Aorta (tissue), 5 donors: ENCODE data around the gene PRRX2. TPM values are rescaled to one million over a fixed set of nuclear protein-coding genes. Genes with fewer than 3 reads are reported as not detected.
A peak's percentile ranks its signal among the peaks of the same experiment; 100 is the strongest.

Experiments
- ATAC-seq: fragments of 200-7000 bp; cut with Tn5 transposase; one replicate; pipeline ENCODE4 v1.9.1; 2022; ENCODE audit warnings: moderate library complexity; ENCODE audit not compliant: low FRiP score
- DNase-seq, 2 donors: peaks; one replicate each; pipeline ENCODE4 v3.0.0-alpha.2; 2020
- H3K27ac ChIP-seq, 2 donors: one replicate each; pipeline ENCODE4 v1.5.1; 2013; ENCODE audit warnings: low read length in 2 of 2, mild to moderate bottlenecking in 2 of 2, moderate library complexity in 2 of 2, control low read depth in 1 of 2, inconsistent platforms in 1 of 2, low read depth in 1 of 2
- H3K27me3 ChIP-seq, 2 donors: one replicate each; pipeline ENCODE4 v1.6.1; 2013; ENCODE audit warnings: control low read depth in 1 of 2, low read length in 1 of 2, mild to moderate bottlenecking in 1 of 2, moderate library complexity in 1 of 2; ENCODE audit not compliant: insufficient read depth in 2 of 2, control insufficient read depth in 1 of 2
- H3K36me3 ChIP-seq, 2 donors: one replicate each; pipeline ENCODE4 v1.6.1; 2013; ENCODE audit warnings: control low read depth in 1 of 2, low read length in 1 of 2, mild to moderate bottlenecking in 1 of 2; ENCODE audit not compliant: insufficient read depth in 2 of 2, control insufficient read depth in 1 of 2
- H3K4me1 ChIP-seq, 2 donors: one replicate each; pipeline ENCODE4 v1.6.1; 2013; ENCODE audit warnings: low read length in 2 of 2, control low read depth in 1 of 2, mild to moderate bottlenecking in 1 of 2, moderate library complexity in 1 of 2; ENCODE audit not compliant: insufficient read depth in 2 of 2, control insufficient read depth in 1 of 2
- H3K4me3 ChIP-seq, 2 donors: one replicate each; pipeline ENCODE4 v1.5.1; 2013; ENCODE audit warnings: low read length in 2 of 2, control low read depth in 1 of 2, mild to moderate bottlenecking in 1 of 2
- H3K9me3 ChIP-seq: one replicate; pipeline ENCODE4 v1.6.1; 2013; ENCODE audit warnings: mild to moderate bottlenecking, low read length; ENCODE audit not compliant: control insufficient read depth
- WGBS, 2 donors: extraction: QIAGEN DNeasy Blood & Tissue Kit; methylation state at CpG; one replicate each; pipeline ENCODE4 v1.1.7; 2013; 5-methylcytosine and 5-hydroxymethylcytosine counted together
- intact Hi-C, 2 donors: fragments of 100-400 bp; cut with DNase I; formaldehyde crosslinking; loops; one replicate each; pipeline versions ENCODE4 v1.14.2 to v1.15.0; 2022
- polyA plus RNA-seq, 2 donors: library from polyadenylated mRNA; stranded (reverse); fragments of 200-250 nt; gene quantifications; one replicate each; pipeline ENCODE4 v1.2.3, GENCODE V29; 2013
- total RNA-seq, 2 donors: library from RNA; stranded (reverse); fragmentation: NEBNext Ultra II Directional; extraction: Animal tissue kit (Norgen Biotek cat#: 25700); gene quantifications; one replicate each; pipeline ENCODE4 v1.2.1, GENCODE V29; 2021
- donor health status: healthy with polysubstance abuse.
- donor health status: Bipolar disorder and iron deficiency.
- donor health status: DM: no; HTN: no; CAD: no.
- donor health status: DM: no; HTN: no; CAD: no.
- donor health status: DM: yes; HTN: yes; CAD: no.

Gene PRRX2
- total and polyA plus RNA-seq, 4 donors = 27.7 to 68.8 (median 52.2) TPM

- WGBS, 2 donors = 17 to 19% methylated on average over 17 of the region's 17 CpGs
- ATAC-seq (no peak), DNase-seq (peak in 1 of 2 donors; percentile 76)
- intact Hi-C loops = loop anchor here (1.0 to 5.0 kb wide), 4 partner anchors 26 to 58 kb away; partner anchors contain the start of gene ASB6 (in 1 of the 2)
- Histone ChIP-seq H3K4me1 (no peaks in the 10 kb centered on the region), H3K36me3 (no peaks in the 10 kb centered on the region), H3K4me3 (no peak overlapping the region), H3K9me3 (no peaks in the 10 kb centered on the region), H3K27me3 (no peaks in the 10 kb centered on the region), H3K27ac (peak overlapping the region in 1 of 2 donors; percentile 42)
Measured at GRCh38 chr9:129669141-129669718, 3.8 kb downstream of the PRRX2 start.

GRCh38 chr9:129669946-129670345, 4.5 kb downstream of the PRRX2 start:
- DNase-seq (no peak), ATAC-seq (no peak)
- Histone ChIP-seq H3K27me3 (no peaks in the 10 kb centered on the region), H3K4me3 (no peak overlapping the region), H3K27ac (no peak overlapping the region), H3K9me3 (no peaks in the 10 kb centered on the region), H3K36me3 (no peaks in the 10 kb centered on the region), H3K4me1 (no peaks in the 10 kb centered on the region)
- WGBS, 2 donors = 37 to 39% methylated on average over 13 of the region's 13 CpGs
- intact Hi-C loops = loop anchor here (1.0 to 5.0 kb wide), 4 partner anchors 25 to 57 kb away; partner anchors contain the start of gene ASB6 (in 1 of the 2)

- DNase-seq = no peak
- H3K27ac ChIP-seq = no peak overlapping the region
- no peak overlapping the region for H3K4me3 ChIP-seq
- no peaks in the 10 kb centered on the region for H3K27me3 ChIP-seq
- no peak for ATAC-seq
- WGBS, 2 donors = 62 to 70% methylated on average over 9 of the region's 9 CpGs
- intact Hi-C loops = no loop called here
- no peaks in the 10 kb centered on the region for H3K9me3 ChIP-seq
- no peaks in the 10 kb centered on the region for H3K4me1 ChIP-seq
- no peaks in the 10 kb centered on the region for H3K36me3 ChIP-seq
Measured at GRCh38 chr9:129671065-129671464, 5.6 kb downstream of the PRRX2 start.

- no peaks in the 10 kb centered on the region for H3K4me1 ChIP-seq
- intact Hi-C loops = no loop called here
- 50 to 54% methylated on average over 7 of the region's 7 CpGs for WGBS, 2 donors
- ATAC-seq (no peak), DNase-seq (no peak)
- no peaks in the 10 kb centered on the region for H3K27me3 ChIP-seq
- H3K36me3 ChIP-seq = no peaks in the 10 kb centered on the region
- no peaks in the 10 kb centered on the region for H3K9me3 ChIP-seq
- no peak overlapping the region for H3K27ac ChIP-seq
- no peak overlapping the region for H3K4me3 ChIP-seq
Measured at GRCh38 chr9:129671519-129671918, 6.1 kb downstream of the PRRX2 start.

- WGBS, 2 donors = 39 to 48% methylated on average over 7 to 8 of the region's 8 CpGs
- Histone ChIP-seq H3K27ac (no peak overlapping the region), H3K9me3 (no peaks in the 10 kb centered on the region)
Measured at GRCh38 chr9:129672702-129673101, 7.3 kb downstream of the PRRX2 start.

GRCh38 chr9:129673602-129674001, 8.2 kb downstream of the PRRX2 start:
- 66 to 69% methylated on average over 11 to 12 of the region's 12 CpGs for WGBS, 2 donors
- H3K36me3 ChIP-seq = no peaks in the 10 kb centered on the region
- intact Hi-C loops = no loop called here
- no peaks in the 10 kb centered on the region for H3K4me1 ChIP-seq
- no peaks in the 10 kb centered on the region for H3K27me3 ChIP-seq
- no peaks in the 10 kb centered on the region for H3K9me3 ChIP-seq
- no peak for ATAC-seq
- no peak for DNase-seq
- no peak overlapping the region for H3K4me3 ChIP-seq
- H3K27ac ChIP-seq = no peak overlapping the region

More at GRCh38 chr9:129672702-129673101, 7.3 kb downstream of the PRRX2 start:
- ATAC-seq = no peak
- Histone ChIP-seq H3K4me1 (no peaks in the 10 kb centered on the region), H3K27me3 (no peaks in the 10 kb centered on the region), H3K36me3 (no peaks in the 10 kb centered on the region), H3K4me3 (no peak overlapping the region)
- intact Hi-C loops = no loop called here
- DNase-seq = no peak

- Histone ChIP-seq H3K4me1 (no peaks in the 10 kb centered on the region), H3K27me3 (no peaks in the 10 kb centered on the region), H3K4me3 (no peak overlapping the region), H3K36me3 (no peaks in the 10 kb centered on the region), H3K9me3 (no peaks in the 10 kb centered on the region), H3K27ac (no peak overlapping the region)
- intact Hi-C loops = no loop called here
- ATAC-seq = no peak
- 63 to 64% methylated on average over 7 of the region's 7 CpGs for WGBS, 2 donors
- no peak for DNase-seq
Measured at GRCh38 chr9:129674229-129674628, 8.8 kb downstream of the PRRX2 start.

- 78% methylated on average over 27 of the region's 27 CpGs for WGBS, 2 donors
- ATAC-seq = no peak
- Histone ChIP-seq H3K4me1 (no peaks in the 10 kb centered on the region), H3K9me3 (no peaks in the 10 kb centered on the region), H3K27me3 (no peaks in the 10 kb centered on the region), H3K27ac (no peak overlapping the region), H3K4me3 (no peak overlapping the region), H3K36me3 (no peaks in the 10 kb centered on the region)
- intact Hi-C loops = no loop called here
- DNase-seq = no peak
Measured at GRCh38 chr9:129675620-129676019, 10.2 kb downstream of the PRRX2 start.

GRCh38 chr9:129676287-129676686, 10.8 kb downstream of the PRRX2 start:
- peak overlapping the region in 1 of 2 donors; percentile 18 for H3K27ac ChIP-seq
- H3K36me3 ChIP-seq = no peaks in the 10 kb centered on the region
- no peak for DNase-seq
- H3K4me1 ChIP-seq = no peaks in the 10 kb centered on the region
- WGBS, 2 donors = 79 to 86% methylated on average over 4 of the region's 4 CpGs
- no peaks in the 10 kb centered on the region for H3K9me3 ChIP-seq
- intact Hi-C loops = no loop called here
- H3K4me3 ChIP-seq = no peak overlapping the region
- no peaks in the 10 kb centered on the region for H3K27me3 ChIP-seq
- ATAC-seq = no peak
